Panc1 (cell line): ENCODE data around the gene GCH1. TPM values are rescaled to one million over a fixed set of nuclear protein-coding genes. Genes with fewer than 3 reads are reported as not detected.
A peak's percentile ranks its signal among the peaks of the same experiment; 100 is the strongest.

Experiments
- ATAC-seq: fragments of 200-7000 bp; cut with Tn5 transposase; 2 replicates; pipeline ENCODE4 v1.9.1; 2020; ENCODE audit warnings: mild to moderate bottlenecking, moderate library complexity
- BruUV-seq: library from RNA; stranded (reverse); fragments of 400-500 nt; replicated peaks from 2 replicates; lab custom pipeline; 2021; lab: Mats Ljungman, UMichigan
- CTCF ChIA-PET: fragments of 300-600 bp; sonication (Branson Sonifier 250); formaldehyde crosslinking; loops from one replicate; lab custom pipeline; 2022; ENCODE audit warnings: antibody characterized with exemption; lab: Charles Lee
- POLR2A ChIA-PET: fragments of 300-600 bp; sonication (Branson Sonifier 250); formaldehyde crosslinking; loops from one replicate; lab custom pipeline; 2022; ENCODE audit warnings: antibody characterized with exemption; lab: Charles Lee
- DNase-seq: peaks from one replicate; pipeline ENCODE4 v3.0.0-alpha.2; 2010; ENCODE audit warnings: low read depth, low spot score
- H3K27ac ChIP-seq: 2 replicates; pipeline ENCODE4 v1.5.1; 2011; ENCODE audit warnings: mild to moderate bottlenecking, low read length, inconsistent platforms
- H3K27me3 ChIP-seq: fragments of 200-500 bp; sonication (Bioruptor generic); 2 replicates; pipeline ENCODE4 v1.6.0; 2014; ENCODE audit warnings: low read length, inconsistent platforms; ENCODE audit not compliant: control insufficient read depth, insufficient read depth
- H3K36me3 ChIP-seq: fragments of 200-500 bp; sonication (Bioruptor generic); 2 replicates; pipeline ENCODE4 v1.5.1; 2014; ENCODE audit warnings: inconsistent platforms, mild to moderate bottlenecking, low read length, moderate library complexity; ENCODE audit not compliant: control insufficient read depth, insufficient read depth
- H3K4me1 ChIP-seq: 2 replicates; pipeline ENCODE4 v1.5.1; 2011; ENCODE audit warnings: inconsistent platforms, mild to moderate bottlenecking, low read length, moderate library complexity; ENCODE audit not compliant: control insufficient read depth, insufficient read depth
- H3K4me3 ChIP-seq, 2 experiments: 2 replicates each; pipeline ENCODE4 v1.5.1; 2011 to 2012; ENCODE audit warnings: low read depth in 2 of 2, low read length in 2 of 2, mild to moderate bottlenecking in 2 of 2, inconsistent platforms in 1 of 2, moderate library complexity in 1 of 2
- H3K9me3 ChIP-seq: fragments of 200-500 bp; sonication (Bioruptor generic); 2 replicates; pipeline ENCODE4 v1.5.1; 2014; ENCODE audit warnings: low read depth, mild to moderate bottlenecking, inconsistent platforms, low read length, moderate library complexity; ENCODE audit not compliant: control insufficient read depth, insufficient read depth
- CTCF ChIP-seq: fragments of 450-650 bp; IDR thresholded peaks from 2 replicates; pipeline ENCODE4 v1.5.1; 2017; ENCODE audit warnings: mild to moderate bottlenecking
- POLR2AphosphoS5 ChIP-seq: IDR thresholded peaks from 2 replicates; pipeline ENCODE4 v1.6.1; 2012; ENCODE audit warnings: mild to moderate bottlenecking, low read depth, low read length, moderate library complexity
- REST ChIP-seq, 2 experiments: IDR thresholded peaks; 2 replicates each; pipeline ENCODE4 v1.6.1; 2011 to 2012; ENCODE audit warnings: low read depth in 2 of 2, control low read depth in 1 of 2, low read length in 1 of 2, mild to moderate bottlenecking in 1 of 2, moderate library complexity in 1 of 2; ENCODE audit not compliant: insufficient read depth in 1 of 2
- SIN3A ChIP-seq: IDR thresholded peaks from 2 replicates; pipeline ENCODE4 v1.6.1; 2012; ENCODE audit warnings: low read depth, mild to moderate bottlenecking, low read length, moderate library complexity, borderline replicate concordance; ENCODE audit not compliant: insufficient read depth
- TCF7L2 ChIP-seq: IDR thresholded peaks from 2 replicates; pipeline ENCODE4 v1.6.1; 2011; ENCODE audit warnings: mild to moderate bottlenecking, low read depth, low read length, inconsistent platforms
- in situ Hi-C: cut with HindIII; loops from 2 replicates; pipeline ENCODE4 v1.10.0; 2016; ENCODE audit warnings: low sequenced_read_pairs, low pct_unique_long_range_greater_than_20kb
- intact Hi-C: fragments of 100-400 bp; cut with micrococcal nuclease; formaldehyde crosslinking; loops from one replicate; pipeline ENCODE4 v1.10.0; 2022; ENCODE audit not compliant: unreplicated experiment
- total RNA-seq: library from RNA; stranded (reverse); gene quantifications from one replicate; pipeline ENCODE4 v1.2.1, GENCODE V29; 2021; ENCODE audit not compliant: unreplicated experiment

GCH1 gene
- total RNA-seq, 1 experiment from 2014 or later = 3.6 TPM

GRCh38 chr14:54822685-54823084 lies 79.9 kb downstream of the GCH1 start:
- in situ Hi-C loops (no loop called here), intact Hi-C loops (no loop called here)
- Histone ChIP-seq H3K27ac (no peak overlapping the region), H3K4me1 (no peaks in the 10 kb centered on the region; the same call in 1 of the 2 replicates), H3K27me3 (no peaks in the 10 kb centered on the region), H3K36me3 (no peaks in the 10 kb centered on the region), H3K4me3 (no peak overlapping the region), H3K9me3 (peaks cover 2% of the 10 kb centered on the region; the same call in 1 of the 2 replicates)
- ATAC-seq (no peak), DNase-seq (no peak)
- TF ChIP-seq CTCF = no peak
- no peak for TF ChIP-seq REST (IDR thresholded peaks at IDR 0.05; ENCODE audit: insufficient read depth in 1 of 2, low read depth in 2 of 2, low read length in 1 of 2)
- TF ChIP-seq SIN3A = no peak
- TF ChIP-seq POLR2AphosphoS5 = no peak
- no peak for TF ChIP-seq TCF7L2
- POLR2A ChIA-PET = no interaction called here
- no TSS peak for BruUV-seq
- CTCF ChIA-PET = no interaction called here

- no TSS peak for BruUV-seq
Measured at GRCh38 chr14:54818201-54819133, 84.2 kb downstream of the GCH1 start.

More at GRCh38 chr14:54818201-54819133, 84.2 kb downstream of the GCH1 start:
- Histone ChIP-seq H3K4me3 (no peak overlapping the region), H3K4me1 (no peaks in the 10 kb centered on the region; the same call in 1 of the 2 replicates), H3K9me3 (no peaks in the 10 kb centered on the region; the same call in 1 of the 2 replicates), H3K27me3 (no peaks in the 10 kb centered on the region), H3K27ac (no peak overlapping the region), H3K36me3 (no peaks in the 10 kb centered on the region)
- ATAC-seq = peak; percentile 90
- CTCF ChIA-PET = no interaction called here
- POLR2A ChIA-PET = interaction anchor here (0.6 kb wide), 1 partner anchor 11 kb away, joined by 5 read pairs; no protein-coding TSS in a partner anchor
- in situ Hi-C loops (no loop called here), intact Hi-C loops (no loop called here)
- DNase-seq = no peak
- TF ChIP-seq SIN3A = no peak
- no peak for TF ChIP-seq POLR2AphosphoS5
- no peak for TF ChIP-seq CTCF
- no peak for TF ChIP-seq TCF7L2
- TF ChIP-seq REST (IDR thresholded peaks at IDR 0.05; ENCODE audit: insufficient read depth in 1 of 2, low read depth in 2 of 2, low read length in 1 of 2) = no peak
